Ishikawa (cell line): Measurements from ENCODE around the gene KRTAP3-3.

ENCODE experiments used
- CEBPB ChIP-seq: IDR thresholded peaks from 2 replicates; pipeline ENCODE4 v1.6.1; 2012
- CREB1 ChIP-seq: IDR thresholded peaks from 2 replicates; pipeline ENCODE4 v1.6.1; 2012; ENCODE audit warnings: low read depth
- EGR1 ChIP-seq: IDR thresholded peaks from 2 replicates; pipeline ENCODE4 v1.6.1; 2012
- EP300 ChIP-seq: IDR thresholded peaks from 2 replicates; pipeline ENCODE4 v1.6.1; 2012; ENCODE audit warnings: borderline replicate concordance
- FOXM1 ChIP-seq: IDR thresholded peaks from 2 replicates; pipeline ENCODE4 v1.6.1; 2012; ENCODE audit warnings: low read depth, borderline replicate concordance
- MAX ChIP-seq: IDR thresholded peaks from 2 replicates; pipeline ENCODE4 v1.6.1; 2012
- NFIC ChIP-seq: IDR thresholded peaks from 2 replicates; pipeline ENCODE4 v1.6.1; 2012
- RAD21 ChIP-seq: IDR thresholded peaks from 2 replicates; pipeline ENCODE4 v1.6.1; 2012; ENCODE audit warnings: low read depth
- REST ChIP-seq: IDR thresholded peaks from 2 replicates; pipeline ENCODE4 v1.6.1; 2012; ENCODE audit warnings: low read depth, mild to moderate bottlenecking
- TAF1 ChIP-seq: IDR thresholded peaks from 2 replicates; pipeline ENCODE4 v1.6.1; 2012; ENCODE audit warnings: low read depth, mild to moderate bottlenecking
- TCF12 ChIP-seq: IDR thresholded peaks from 2 replicates; pipeline ENCODE4 v1.6.1; 2012; ENCODE audit warnings: low read depth
- TEAD4 ChIP-seq: IDR thresholded peaks from 2 replicates; pipeline ENCODE4 v1.6.1; 2012
- USF1 ChIP-seq: IDR thresholded peaks from 2 replicates; pipeline ENCODE4 v1.6.1; 2012
- YY1 ChIP-seq: IDR thresholded peaks from 2 replicates; pipeline ENCODE4 v1.6.1; 2012; ENCODE audit warnings: low read depth
- ZBTB7A ChIP-seq: IDR thresholded peaks from 2 replicates; pipeline ENCODE4 v1.6.1; 2012; ENCODE audit warnings: low read depth

KRTAP3-3 gene

GRCh38 chr17:41026715-41027471, 32.9 kb upstream of the KRTAP3-3 start, which contains the start of gene KRTAP1-5:
TSS of gene KRTAP1-5 (minus strand) at chr17:41027208. CDS start at chr17:41027155, 53 bp downstream.
- no peak for TF ChIP-seq MAX

GRCh38 chr17:41024697-41025096, 30.7 kb upstream of the KRTAP3-3 start:
- no peak for TF ChIP-seq MAX
- TF ChIP-seq TCF12 = no peak
- TF ChIP-seq USF1 = no peak
- no peak for TF ChIP-seq EGR1
- TF ChIP-seq TAF1 = no peak
- no peak for TF ChIP-seq YY1
- TF ChIP-seq ZBTB7A = no peak
- TF ChIP-seq RAD21 = no peak
- TF ChIP-seq CEBPB = no peak
- no peak for TF ChIP-seq FOXM1
- no peak for TF ChIP-seq REST

- TF ChIP-seq NFIC (no peak), TAF1 (no peak), RAD21 (no peak), ZBTB7A (no peak), FOXM1 (no peak), MAX (no peak; the same call in 1 of the 2 replicates), USF1 (no peak), REST (no peak), EGR1 (no peak), CEBPB (no peak), EP300 (no peak), YY1 (no peak), CREB1 (no peak), TCF12 (no peak), TEAD4 (no peak)
These were observed 26.4 kb upstream of the KRTAP3-3 start for GRCh38 chr17:41020336-41020735.

GRCh38 chr17:41019415-41019814, 25.5 kb upstream of the KRTAP3-3 start:
- peak; percentile 84 for TF ChIP-seq TCF12
- TF ChIP-seq FOXM1 = peak; percentile 68; the same call in 1 of the 2 replicates
- no peak for TF ChIP-seq REST
- TF ChIP-seq NFIC = peak; percentile 62
- TF ChIP-seq EP300 = peak; percentile 80
- TF ChIP-seq TEAD4 = no peak; the same call in 1 of the 2 replicates
